Measurements from ENCODE around the gene GABRG3.

DNA sequence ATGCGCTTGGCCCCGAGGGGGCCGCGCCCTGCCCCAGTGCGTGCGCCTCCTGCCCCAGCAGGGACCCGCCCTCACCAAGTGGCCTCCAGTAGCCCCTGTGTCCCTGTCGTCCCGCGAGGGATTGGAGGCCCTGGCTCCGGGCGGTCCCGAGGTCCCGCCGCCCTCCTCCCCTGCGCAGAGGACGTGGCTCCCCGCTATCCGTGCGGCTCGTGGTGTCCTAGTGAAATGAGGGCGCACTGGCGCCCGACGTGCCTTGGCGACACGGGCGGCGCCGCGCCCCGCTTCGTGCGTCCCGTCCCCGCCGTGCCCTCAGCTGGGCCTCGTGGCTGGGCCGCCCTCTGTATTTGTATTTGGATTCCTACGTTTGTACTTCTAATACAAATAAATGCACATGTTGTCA lies 570.6 kb downstream of the GABRG3 start:
- TF ChIP-seq, protein P1, sequence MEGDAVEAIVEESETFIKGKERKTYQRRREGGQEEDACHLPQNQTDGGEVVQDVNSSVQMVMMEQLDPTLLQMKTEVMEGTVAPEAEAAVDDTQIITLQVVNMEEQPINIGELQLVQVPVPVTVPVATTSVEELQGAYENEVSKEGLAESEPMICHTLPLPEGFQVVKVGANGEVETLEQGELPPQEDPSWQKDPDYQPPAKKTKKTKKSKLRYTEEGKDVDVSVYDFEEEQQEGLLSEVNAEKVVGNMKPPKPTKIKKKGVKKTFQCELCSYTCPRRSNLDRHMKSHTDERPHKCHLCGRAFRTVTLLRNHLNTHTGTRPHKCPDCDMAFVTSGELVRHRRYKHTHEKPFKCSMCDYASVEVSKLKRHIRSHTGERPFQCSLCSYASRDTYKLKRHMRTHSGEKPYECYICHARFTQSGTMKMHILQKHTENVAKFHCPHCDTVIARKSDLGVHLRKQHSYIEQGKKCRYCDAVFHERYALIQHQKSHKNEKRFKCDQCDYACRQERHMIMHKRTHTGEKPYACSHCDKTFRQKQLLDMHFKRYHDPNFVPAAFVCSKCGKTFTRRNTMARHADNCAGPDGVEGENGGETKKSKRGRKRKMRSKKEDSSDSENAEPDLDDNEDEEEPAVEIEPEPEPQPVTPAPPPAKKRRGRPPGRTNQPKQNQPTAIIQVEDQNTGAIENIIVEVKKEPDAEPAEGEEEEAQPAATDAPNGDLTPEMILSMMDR (IDR thresholded peaks at IDR 0.05; ENCODE audit: insufficient read depth, low read depth, low read length), result no peak
- no peak for TF ChIP-seq EZH2 (IDR thresholded peaks at IDR 0.05; ENCODE audit: insufficient read depth, low read length)

All from astrocyte (in vitro differentiated cells and primary cell).